ENCODE results near the gene PIP4K2C.
"Not testable (repeated sequence)": the region's sequence is repeated elsewhere in the genome, so short reads cannot be mapped to it uniquely, and the experiment has no call there.

Gene PIP4K2C

DNA sequence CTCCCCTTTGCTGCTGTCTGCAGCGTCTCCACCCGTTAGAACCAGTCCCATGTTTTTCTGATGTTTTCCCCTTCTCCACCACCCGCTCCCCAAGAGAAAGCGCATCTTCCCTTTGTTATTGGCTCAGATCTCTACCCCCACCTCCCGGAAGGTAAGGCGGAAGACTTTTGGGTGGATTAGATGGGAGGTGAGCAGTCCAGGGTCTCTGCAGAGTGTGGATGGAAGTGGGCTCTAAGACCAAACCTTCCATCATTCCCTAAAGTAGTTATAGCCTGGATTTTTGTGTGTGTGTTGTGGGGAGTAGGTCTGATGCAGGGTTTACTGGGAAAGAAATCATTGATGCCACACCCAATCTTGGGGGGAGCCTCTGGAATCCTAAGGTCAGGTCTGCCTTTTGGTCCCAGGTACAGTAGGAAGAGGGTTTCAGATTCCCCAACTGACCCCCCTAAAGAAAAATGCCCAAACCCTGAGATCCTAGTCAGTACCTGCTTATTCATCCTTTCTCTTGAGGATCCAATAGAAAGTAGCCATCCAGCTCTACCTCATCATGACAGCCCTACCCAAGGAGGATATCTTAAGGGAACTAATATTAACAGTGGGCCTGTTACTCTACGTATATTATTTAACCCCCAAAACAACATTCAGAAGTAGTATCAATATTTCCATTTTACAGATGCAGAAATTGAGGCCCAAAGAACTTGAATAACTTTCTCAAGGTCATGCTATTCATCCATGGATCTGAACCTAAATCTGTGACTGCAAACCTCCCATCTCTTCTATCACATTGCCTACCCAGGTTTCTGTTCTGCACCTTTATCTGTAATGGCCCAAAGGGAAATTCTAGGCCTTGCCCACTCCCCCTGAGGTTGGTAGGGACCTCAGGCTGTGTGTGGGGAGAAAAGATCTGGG lies 40.1 kb upstream of the PIP4K2C start:
- no peaks in the 10 kb centered on the region for H3K36me3 ChIP-seq (ENCODE audit: insufficient read depth, low read length)
- H3K9me3 ChIP-seq (ENCODE audit: low read length), result no peaks in the 10 kb centered on the region
- peaks cover 45% of the 10 kb centered on the region for H3K4me1 ChIP-seq (ENCODE audit: insufficient read depth, low read length)
- H3K27me3 ChIP-seq (ENCODE audit: insufficient read depth, low read length), result peaks cover 11% of the 10 kb centered on the region
- H3K4me3 ChIP-seq (ENCODE audit: low read length), result peak overlapping the region; percentile 71
- peak overlapping the region; percentile 31 for H2AFZ ChIP-seq (ENCODE audit: low read depth, low read length)

- Histone ChIP-seq H3K4me3 (ENCODE audit: low read length) (peak overlapping the region; percentile 71), H3K36me3 (ENCODE audit: insufficient read depth, low read length) (no peaks in the 10 kb centered on the region), H3K9me3 (ENCODE audit: low read length) (no peaks in the 10 kb centered on the region), H3K4me1 (ENCODE audit: insufficient read depth, low read length) (peaks cover 38% of the 10 kb centered on the region), H2AFZ (ENCODE audit: low read depth, low read length) (no peak overlapping the region), H3K27me3 (ENCODE audit: insufficient read depth, low read length) (peaks cover 11% of the 10 kb centered on the region)
Measured at GRCh38 chr12:57551637-57552305, 39.2 kb upstream of the PIP4K2C start.

DNA sequence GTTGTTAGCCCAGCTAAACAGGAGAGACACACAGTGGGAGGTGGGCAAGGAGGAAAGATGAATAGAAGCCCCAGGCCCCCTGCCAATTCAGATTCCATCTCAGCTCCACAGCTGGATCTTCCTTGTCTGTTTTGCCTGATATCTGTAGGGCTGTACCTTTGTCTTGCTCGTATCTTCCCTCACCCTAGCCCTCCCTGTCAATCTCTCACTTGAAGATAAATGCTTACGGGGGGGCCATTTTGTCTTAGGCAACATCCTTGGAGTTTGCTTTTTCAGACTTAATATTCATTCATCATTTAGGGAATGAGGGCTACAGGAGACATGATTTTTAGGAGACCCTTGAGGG lies 38.7 kb upstream of the PIP4K2C start:
- Histone ChIP-seq H3K4me1 (ENCODE audit: insufficient read depth, low read length) (peaks cover 38% of the 10 kb centered on the region), H3K4me3 (ENCODE audit: low read length) (peak overlapping the region; percentile 71), H3K9me3 (ENCODE audit: low read length) (no peaks in the 10 kb centered on the region), H3K27me3 (ENCODE audit: insufficient read depth, low read length) (peaks cover 11% of the 10 kb centered on the region), H2AFZ (ENCODE audit: low read depth, low read length) (no peak overlapping the region), H3K36me3 (ENCODE audit: insufficient read depth, low read length) (no peaks in the 10 kb centered on the region)

DNA sequence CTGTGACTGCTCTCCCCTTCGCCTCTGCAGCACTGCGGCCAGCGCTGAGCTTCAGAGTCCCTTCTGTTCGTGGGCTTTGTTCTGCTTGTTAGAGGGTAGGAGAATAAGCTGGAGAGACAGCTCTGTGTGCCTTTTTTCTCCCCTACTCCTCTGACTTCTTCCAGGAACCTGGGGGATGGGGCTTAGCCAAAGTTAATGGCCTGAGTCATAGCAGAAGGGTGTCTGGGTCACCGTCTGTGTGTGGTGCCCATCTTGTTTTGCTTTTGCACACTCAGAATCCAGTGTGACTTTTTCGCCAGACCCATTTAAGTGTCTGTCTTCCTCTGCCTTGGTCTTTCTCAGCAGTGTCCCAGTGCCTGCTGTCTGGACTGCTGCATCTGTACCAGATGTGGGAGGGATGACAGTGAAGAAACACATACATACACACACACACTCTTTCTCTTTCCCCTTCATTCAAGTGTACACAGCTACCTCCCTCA lies 38.1 kb upstream of the PIP4K2C start:
- Histone ChIP-seq H2AFZ (ENCODE audit: low read depth, low read length) (no peak overlapping the region), H3K27me3 (ENCODE audit: insufficient read depth, low read length) (peaks cover 11% of the 10 kb centered on the region), H3K4me1 (ENCODE audit: insufficient read depth, low read length) (peaks cover 38% of the 10 kb centered on the region), H3K9me3 (ENCODE audit: low read length) (no peaks in the 10 kb centered on the region), H3K4me3 (ENCODE audit: low read length) (peak overlapping the region; percentile 71), H3K36me3 (ENCODE audit: insufficient read depth, low read length) (no peaks in the 10 kb centered on the region)

DNA sequence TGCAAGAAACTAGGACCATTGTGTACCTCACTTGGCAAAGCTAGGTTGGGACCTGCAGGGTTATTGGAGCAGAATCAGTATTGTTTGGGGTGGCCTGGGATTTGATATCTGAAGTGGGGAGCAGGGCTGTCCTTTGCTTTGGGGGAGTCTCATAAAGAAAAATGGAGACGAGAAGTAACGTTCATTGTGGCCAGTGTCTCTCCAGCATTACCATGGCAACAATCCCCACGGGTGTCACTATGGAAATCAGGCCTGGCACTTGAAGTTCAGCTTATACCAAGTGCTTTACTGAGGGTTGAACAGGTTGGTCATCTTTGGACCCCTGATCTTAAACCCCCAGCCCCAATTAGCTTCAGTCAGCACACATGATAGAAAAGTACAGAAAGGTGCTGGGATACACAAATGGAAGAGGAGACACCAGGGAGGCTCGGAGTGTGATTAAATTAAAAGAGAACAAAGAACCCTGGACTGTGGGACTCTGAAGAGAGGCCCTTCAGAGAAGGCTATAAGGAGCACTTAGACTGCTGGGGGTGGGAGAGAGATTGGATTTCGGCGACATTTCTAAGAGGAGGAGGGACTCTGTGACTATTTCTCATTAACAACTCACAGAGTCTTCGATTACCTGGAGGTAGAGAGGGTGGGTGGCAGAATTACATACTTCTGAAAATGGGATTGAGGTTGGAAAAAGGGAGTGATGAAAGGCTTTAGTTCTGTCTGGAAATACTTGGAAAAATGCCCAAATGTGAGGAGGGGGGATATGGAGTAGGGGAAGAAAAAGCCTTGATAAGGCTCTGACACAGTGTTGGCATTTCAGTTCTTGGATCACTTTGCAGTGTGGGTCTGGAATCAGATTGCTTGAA lies 37.4 kb upstream of the PIP4K2C start:
- Histone ChIP-seq H3K4me1 (ENCODE audit: insufficient read depth, low read length) (peaks cover 38% of the 10 kb centered on the region), H3K9me3 (ENCODE audit: low read length) (no peaks in the 10 kb centered on the region), H2AFZ (ENCODE audit: low read depth, low read length) (no peak overlapping the region), H3K27me3 (ENCODE audit: insufficient read depth, low read length) (peaks cover 7% of the 10 kb centered on the region), H3K4me3 (ENCODE audit: low read length) (peak overlapping the region; percentile 71), H3K36me3 (ENCODE audit: insufficient read depth, low read length) (no peaks in the 10 kb centered on the region)

DNA sequence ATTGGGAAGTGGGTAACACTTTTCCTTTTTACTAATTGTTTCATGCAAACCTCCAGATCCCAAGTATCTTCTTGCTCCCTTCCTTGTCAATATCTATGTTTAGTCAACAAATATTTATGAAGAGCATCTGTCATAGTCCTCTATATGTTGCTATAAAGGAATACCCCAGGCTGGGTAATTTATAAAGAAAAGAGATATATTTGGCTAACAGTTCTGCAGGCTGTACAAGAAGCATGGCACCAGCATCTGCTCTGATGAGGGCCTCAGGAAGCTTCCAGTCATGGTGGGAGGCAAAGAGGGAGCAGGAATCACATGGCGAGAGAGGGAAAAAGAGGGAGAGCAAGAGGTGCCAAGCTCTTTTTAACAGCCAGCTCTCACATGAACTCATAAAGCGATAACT lies 36.5 kb upstream of the PIP4K2C start:
- Histone ChIP-seq H3K36me3 (ENCODE audit: insufficient read depth, low read length) (no peaks in the 10 kb centered on the region), H2AFZ (ENCODE audit: low read depth, low read length) (no peak overlapping the region), H3K4me3 (ENCODE audit: low read length) (no peak overlapping the region), H3K9me3 (ENCODE audit: low read length) (no peaks in the 10 kb centered on the region), H3K4me1 (ENCODE audit: insufficient read depth, low read length) (peaks cover 38% of the 10 kb centered on the region), H3K27me3 (ENCODE audit: insufficient read depth, low read length) (no peaks in the 10 kb centered on the region)

GRCh38 chr12:57554897-57555296 lies 36.1 kb upstream of the PIP4K2C start:
- H3K9me3 ChIP-seq (ENCODE audit: low read length), result no peaks in the 10 kb centered on the region
- no peaks in the 10 kb centered on the region for H3K27me3 ChIP-seq (ENCODE audit: insufficient read depth, low read length)
- H3K36me3 ChIP-seq (ENCODE audit: insufficient read depth, low read length), result no peaks in the 10 kb centered on the region
- peaks cover 38% of the 10 kb centered on the region for H3K4me1 ChIP-seq (ENCODE audit: insufficient read depth, low read length)
- H2AFZ ChIP-seq (ENCODE audit: low read depth, low read length), result no peak overlapping the region
- no peak overlapping the region for H3K4me3 ChIP-seq (ENCODE audit: low read length)

GRCh38 chr12:57558864-57559263 lies 32.1 kb upstream of the PIP4K2C start:
- Histone ChIP-seq H3K36me3 (ENCODE audit: insufficient read depth, low read length) (peaks cover 11% of the 10 kb centered on the region), H3K27me3 (ENCODE audit: insufficient read depth, low read length) (no peaks in the 10 kb centered on the region), H2AFZ (ENCODE audit: low read depth, low read length) (no peak overlapping the region), H3K4me1 (ENCODE audit: insufficient read depth, low read length) (peaks cover 4% of the 10 kb centered on the region), H3K4me3 (ENCODE audit: low read length) (no peak overlapping the region), H3K9me3 (ENCODE audit: low read length) (no peaks in the 10 kb centered on the region)

DNA sequence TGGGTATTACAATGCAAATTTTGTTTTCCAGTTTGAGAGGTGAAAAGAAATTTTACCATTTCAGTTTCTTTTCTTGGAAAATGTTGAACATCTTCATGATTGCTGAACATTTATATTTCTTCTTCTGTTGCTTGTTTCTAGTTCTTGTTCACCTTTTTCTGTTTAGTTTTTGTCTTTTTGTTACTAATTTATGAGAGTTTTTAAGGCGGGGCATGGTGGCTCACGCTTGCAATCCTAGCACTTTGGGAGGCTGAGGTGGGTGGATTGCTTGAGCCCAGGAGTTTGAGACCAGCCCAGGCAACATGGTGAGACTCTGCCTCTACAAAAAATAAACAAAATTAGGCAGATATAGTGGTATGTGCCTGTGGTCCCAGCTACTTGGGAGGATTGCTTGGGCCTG lies 30.5 kb upstream of the PIP4K2C start:
- no peak overlapping the region for H3K4me3 ChIP-seq (ENCODE audit: low read length)
- no peaks in the 10 kb centered on the region for H3K9me3 ChIP-seq (ENCODE audit: low read length)
- H3K36me3 ChIP-seq (ENCODE audit: insufficient read depth, low read length), result peaks cover 22% of the 10 kb centered on the region
- H3K4me1 ChIP-seq (ENCODE audit: insufficient read depth, low read length), result no peaks in the 10 kb centered on the region
- no peaks in the 10 kb centered on the region for H3K27me3 ChIP-seq (ENCODE audit: insufficient read depth, low read length)
- H2AFZ ChIP-seq (ENCODE audit: low read depth, low read length), result no peak overlapping the region

DNA sequence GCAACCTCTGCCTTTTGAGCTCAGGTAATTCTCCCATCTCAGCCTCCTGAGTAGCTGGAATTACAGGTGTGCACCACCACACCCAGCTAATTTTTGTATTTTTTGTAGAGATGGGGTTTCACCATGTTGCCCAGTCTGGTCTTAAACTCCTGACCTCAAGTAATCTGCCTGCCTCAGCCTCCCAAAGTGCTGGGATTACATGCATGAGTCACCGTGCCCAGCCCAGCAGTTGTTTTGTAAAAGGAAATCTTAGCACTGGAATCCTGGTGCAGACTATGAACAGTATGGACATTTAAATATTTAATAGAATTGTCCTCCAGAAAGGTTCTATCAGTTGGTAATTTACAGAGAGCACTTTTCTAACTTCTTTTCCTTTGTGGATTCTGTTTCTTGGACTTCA lies 29.9 kb upstream of the PIP4K2C start:
- peaks cover 23% of the 10 kb centered on the region for H3K36me3 ChIP-seq (ENCODE audit: insufficient read depth, low read length)
- not testable (repeated sequence) for H3K4me3 ChIP-seq (ENCODE audit: low read length); H3K9me3 ChIP-seq (ENCODE audit: low read length); H2AFZ ChIP-seq (ENCODE audit: low read depth, low read length); H3K27me3 ChIP-seq (ENCODE audit: insufficient read depth, low read length); H3K4me1 ChIP-seq (ENCODE audit: insufficient read depth, low read length)

DNA sequence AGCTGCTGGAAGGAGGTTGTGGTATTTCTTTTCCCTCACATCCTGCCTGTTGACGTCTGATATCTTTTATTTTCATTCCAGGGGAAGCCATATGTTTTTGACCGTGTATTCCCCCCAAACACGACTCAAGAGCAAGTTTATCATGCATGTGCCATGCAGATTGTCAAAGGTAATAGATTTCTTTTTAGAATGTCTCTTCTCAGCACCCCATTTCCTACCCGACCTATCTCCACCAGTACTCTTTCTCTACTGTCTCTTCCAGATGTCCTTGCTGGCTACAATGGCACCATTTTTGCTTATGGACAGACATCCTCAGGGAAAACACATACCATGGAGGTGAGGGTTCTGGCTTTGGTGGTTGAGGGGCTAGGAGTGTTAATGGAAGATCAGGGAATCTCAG lies 27.6 kb upstream of the PIP4K2C start:
- H3K4me1 ChIP-seq (ENCODE audit: insufficient read depth, low read length), result no peaks in the 10 kb centered on the region
- H3K36me3 ChIP-seq (ENCODE audit: insufficient read depth, low read length), result peaks cover 28% of the 10 kb centered on the region
- no peak overlapping the region for H3K4me3 ChIP-seq (ENCODE audit: low read length)
- no peaks in the 10 kb centered on the region for H3K27me3 ChIP-seq (ENCODE audit: insufficient read depth, low read length)
- no peak overlapping the region for H2AFZ ChIP-seq (ENCODE audit: low read depth, low read length)
- no peaks in the 10 kb centered on the region for H3K9me3 ChIP-seq (ENCODE audit: low read length)

DNA sequence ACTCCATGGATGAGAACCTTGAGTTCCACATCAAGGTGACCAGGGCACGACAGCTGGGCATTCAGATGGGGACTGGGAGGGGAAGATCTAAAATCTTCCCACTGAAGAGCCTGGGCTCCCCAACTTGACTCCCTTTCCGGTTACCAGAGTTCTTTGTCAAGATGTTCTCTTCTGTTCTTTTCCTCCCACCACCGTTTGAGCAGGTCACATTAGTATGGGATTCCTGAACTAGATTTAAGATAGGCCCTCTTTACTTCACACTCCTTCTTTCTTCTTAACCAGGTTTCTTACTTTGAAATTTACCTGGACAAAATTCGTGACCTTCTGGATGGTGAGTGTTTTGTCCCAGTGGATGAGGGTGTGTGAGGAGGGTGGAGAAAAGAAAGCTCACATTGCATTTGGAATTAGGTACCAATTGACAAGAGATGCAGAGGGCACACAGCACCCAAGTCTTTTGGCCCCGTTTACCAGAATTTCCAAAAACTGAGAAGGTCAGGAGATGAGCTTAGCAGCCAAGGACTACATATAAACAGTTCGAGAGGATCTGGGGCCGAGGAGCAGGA lies 26.7 kb upstream of the PIP4K2C start:
- no peak overlapping the region for H3K4me3 ChIP-seq (ENCODE audit: low read length)
- no peak overlapping the region for H2AFZ ChIP-seq (ENCODE audit: low read depth, low read length)
- H3K36me3 ChIP-seq (ENCODE audit: insufficient read depth, low read length), result peaks cover 36% of the 10 kb centered on the region
- no peaks in the 10 kb centered on the region for H3K4me1 ChIP-seq (ENCODE audit: insufficient read depth, low read length)
- no peaks in the 10 kb centered on the region for H3K9me3 ChIP-seq (ENCODE audit: low read length)
- H3K27me3 ChIP-seq (ENCODE audit: insufficient read depth, low read length), result no peaks in the 10 kb centered on the region

Measured in neuron (in vitro differentiated cells).